ENCODE results near the gene ERO1A. TPM values are rescaled to one million over a fixed set of nuclear protein-coding genes. Genes with fewer than 3 reads are reported as not detected.
"Not testable (repeated sequence)": the region's sequence is repeated elsewhere in the genome, so short reads cannot be mapped to it uniquely, and the experiment has no call there.

ERO1A gene
- total RNA-seq, 2 experiments from 2014 or later = 187 to 202 TPM

- intact Hi-C loops (cut with micrococcal nuclease) = no loop called here
- ChIA-PET CTCF (interaction anchor here (1.0 to 1.4 kb wide), 2 partner anchors 10 to 22 kb away, joined by 3 to 4 read pairs; no protein-coding TSS in a partner anchor), POLR2A (no interaction called here)
- TF ChIP-seq CTCF (IDR thresholded peaks at IDR 0.05) = no peak
- Mint-ChIP-seq H3K4me1 (ENCODE audit: low read depth) (peaks cover 64% of the 10 kb centered on the region), H3K4me3 (no peak overlapping the region), H3K9me3 (peaks cover 2% of the 10 kb centered on the region), H3K36me3 (ENCODE audit: low read depth) (peaks cover 37% of the 10 kb centered on the region), H3K27ac (no peak overlapping the region), H3K27me3 (no peaks in the 10 kb centered on the region)
- DNase-seq = no peak
- ATAC-seq = no peak
Observed at GRCh38 chr14:52733824-52734223, 38.5 kb upstream of the ERO1A start.

GRCh38 chr14:52730709-52731111 lies 35.4 kb upstream of the ERO1A start:
- intact Hi-C loops (cut with micrococcal nuclease) = no loop called here
- Mint-ChIP-seq H3K36me3 (ENCODE audit: low read depth) (peaks cover 40% of the 10 kb centered on the region), H3K27ac (peak overlapping the region; percentile 92), H3K4me3 (peak overlapping the region; percentile 96), H3K27me3 (no peaks in the 10 kb centered on the region), H3K9me3 (peaks cover 2% of the 10 kb centered on the region), H3K4me1 (ENCODE audit: low read depth) (peaks cover 41% of the 10 kb centered on the region)
- no peak for DNase-seq
- ATAC-seq = no peak
- ChIA-PET POLR2A (interaction anchor here (0.7 to 2.2 kb wide), 5 partner anchors 9 to 1471 kb away, joined by 3 to 13 read pairs (median 3); no protein-coding TSS in a partner anchor), CTCF (no interaction called here)
- TF ChIP-seq CTCF (IDR thresholded peaks at IDR 0.05) = no peak

- POLR2A ChIA-PET = interaction anchor here (0.8 to 2.2 kb wide), 9 partner anchors 10 to 1471 kb away, joined by 3 to 13 read pairs (median 4); partner anchors contain the start of genes GPR137C and TXNDC16
- CTCF ChIA-PET = interaction anchor here (1.8 kb wide), 1 partner anchor 12 kb away, joined by 8 read pairs; no protein-coding TSS in a partner anchor
- Mint-ChIP-seq H3K9me3 (peaks cover 2% of the 10 kb centered on the region), H3K27me3 (no peaks in the 10 kb centered on the region), H3K36me3 (ENCODE audit: low read depth) (peaks cover 39% of the 10 kb centered on the region), H3K4me3 (peak within 1 kb of the TSS; percentile 96), H3K4me1 (ENCODE audit: low read depth) (peaks cover 35% of the 10 kb centered on the region), H3K27ac (peak within 1 kb of the TSS; percentile 92)
- intact Hi-C loops (cut with micrococcal nuclease) = no loop called here
- TF ChIP-seq CTCF (IDR thresholded peaks at IDR 0.05) = no peak
- peak; percentile 99 for DNase-seq
- peak; percentile 96 for ATAC-seq
Observed at GRCh38 chr14:52729925-52730708, 34.8 kb upstream of the ERO1A start, which contains the start of gene STYX. Gene STYX, plus strand, starts transcription at chr14:52730166. Its CDS starts 309 bp downstream, at chr14:52730475.

- intact Hi-C loops (cut with micrococcal nuclease) = no loop called here
- CTCF ChIA-PET = interaction anchor here (1.8 kb wide), 1 partner anchor 12 kb away, joined by 8 read pairs; no protein-coding TSS in a partner anchor
- Mint-ChIP-seq H3K4me3 (peak overlapping the region; percentile 96), H3K9me3 (peaks cover 2% of the 10 kb centered on the region), H3K27ac (peak overlapping the region; percentile 92), H3K27me3 (no peaks in the 10 kb centered on the region), H3K4me1 (ENCODE audit: low read depth) (peaks cover 32% of the 10 kb centered on the region), H3K36me3 (ENCODE audit: low read depth) (peaks cover 38% of the 10 kb centered on the region)
- DNase-seq = no peak
- TF ChIP-seq CTCF (IDR thresholded peaks at IDR 0.05) = no peak
- no peak for ATAC-seq
- POLR2A ChIA-PET = interaction anchor here (0.8 to 2.2 kb wide), 6 partner anchors 12 to 177 kb away, joined by 3 to 13 read pairs (median 4); partner anchors contain the start of genes GPR137C and TXNDC16
Observed at GRCh38 chr14:52729585-52729924, 34.2 kb upstream of the ERO1A start.

GRCh38 chr14:52729035-52729434 lies 33.7 kb upstream of the ERO1A start:
- ChIA-PET CTCF (interaction anchor here (1.7 to 1.8 kb wide), 3 partner anchors 13 to 32 kb away, joined by 4 to 8 read pairs (median 5); no protein-coding TSS in a partner anchor), POLR2A (interaction anchor here (0.6 to 1.8 kb wide), 6 partner anchors 17 to 177 kb away, joined by 3 to 6 read pairs (median 4); partner anchors contain the start of genes GPR137C and TXNDC16)
- DNase-seq; H3K27ac Mint-ChIP-seq; ATAC-seq; intact Hi-C loops (cut with micrococcal nuclease); H3K9me3 Mint-ChIP-seq; H3K27me3 Mint-ChIP-seq: not testable (repeated sequence)
- H3K36me3 Mint-ChIP-seq (ENCODE audit: low read depth) = peaks cover 36% of the 10 kb centered on the region
- peak overlapping the region; percentile 29 for H3K4me3 Mint-ChIP-seq
- H3K4me1 Mint-ChIP-seq (ENCODE audit: low read depth) = peaks cover 27% of the 10 kb centered on the region

GRCh38 chr14:52727509-52727908 lies 32.2 kb upstream of the ERO1A start:
- peaks cover 20% of the 10 kb centered on the region for H3K4me1 Mint-ChIP-seq (ENCODE audit: low read depth)
- H3K36me3 Mint-ChIP-seq (ENCODE audit: low read depth) = peaks cover 31% of the 10 kb centered on the region
- H3K27me3 Mint-ChIP-seq; H3K9me3 Mint-ChIP-seq; ATAC-seq; DNase-seq; intact Hi-C loops (cut with micrococcal nuclease); H3K4me3 Mint-ChIP-seq; H3K27ac Mint-ChIP-seq: not testable (repeated sequence)
- CTCF ChIA-PET = interaction anchor here (0.6 to 1.8 kb wide), 4 partner anchors 10 to 30 kb away, joined by 3 to 5 read pairs (median 4); no protein-coding TSS in a partner anchor
- POLR2A ChIA-PET = interaction anchor here (1.0 kb wide), 1 partner anchor 10 kb away, joined by 3 read pairs; no protein-coding TSS in a partner anchor

Measured in activated CD8-positive, alpha-beta T cell treated with anti-CD3 and anti-CD28 coated beads for 36 hours (primary cell).